SK-N-MC (cell line): Measurements from ENCODE around the gene HORMAD2.

Source experiments
- DNase-seq: peaks from one replicate; pipeline ENCODE4 v3.0.0-alpha.2; 2011; ENCODE audit warnings: low read depth, low spot score
- H3K27ac ChIP-seq: fragments of 200-600 bp; sonication (generic); 2 replicates; pipeline ENCODE4 v1.5.1; 2016; ENCODE audit warnings: mixed run types
- H3K36me3 ChIP-seq: fragments of 200-600 bp; sonication (generic); 2 replicates; pipeline ENCODE4 v1.6.1; 2017; ENCODE audit warnings: antibody characterized with exemption, low read length, mixed read lengths; ENCODE audit not compliant: insufficient read depth
- H3K4me3 ChIP-seq: fragments of 200-600 bp; sonication (generic); 2 replicates; pipeline ENCODE4 v1.5.1; 2016
- H3K9ac ChIP-seq: fragments of 200-600 bp; sonication (generic); 2 replicates; pipeline ENCODE4 v1.8.0; 2017; ENCODE audit warnings: mixed run types, mixed read lengths; ENCODE audit not compliant: insufficient read length
- H3K9me3 ChIP-seq: fragments of 200-600 bp; sonication (generic); 2 replicates; pipeline ENCODE4 v1.6.1; 2017; ENCODE audit warnings: low read depth, mild to moderate bottlenecking, antibody characterized with exemption, low read length, moderate library complexity, mixed read lengths
- EZH2 ChIP-seq: fragments of 200-600 bp; sonication (generic); IDR thresholded peaks from one replicate; pipeline ENCODE4 v1.6.1; 2017; ENCODE audit warnings: antibody characterized with exemption
- FOXP2 ChIP-seq: optimal IDR thresholded peaks from 2 replicates; pipeline ENCODE3; 2011; ENCODE audit warnings: mild to moderate bottlenecking, moderate library complexity; ENCODE audit not compliant: insufficient read depth; ENCODE audit errors: extremely low read length, control extremely low read depth
- POLR2AphosphoS5 ChIP-seq: IDR thresholded peaks from 2 replicates; pipeline ENCODE4 v1.6.1; 2012; ENCODE audit warnings: mild to moderate bottlenecking, low read depth, low read length, borderline replicate concordance

Gene HORMAD2

GRCh38 chr22:30159561-30160353 lies 79.5 kb downstream of the HORMAD2 start:
- 0 out of 2 replicates have a peak overlapping the region, but pooled peaks have one; percentile 19 for H3K4me3 ChIP-seq
- no peaks in the 10 kb centered on the region for H3K9me3 ChIP-seq
- TF ChIP-seq POLR2AphosphoS5 = no peak
- TF ChIP-seq EZH2 = no peak
- no peak for TF ChIP-seq FOXP2
- H3K9ac ChIP-seq = no peak overlapping the region
- no peaks in the 10 kb centered on the region for H3K36me3 ChIP-seq
- peak; percentile 8 for DNase-seq
- H3K27ac ChIP-seq = peak overlapping the region; percentile 54; the same call in 1 of the 2 replicates

GRCh38 chr22:30161051-30161469 lies 80.8 kb downstream of the HORMAD2 start:
- TF ChIP-seq POLR2AphosphoS5 (no peak), FOXP2 (no peak), EZH2 (no peak)
- Histone ChIP-seq H3K27ac (peak overlapping the region; percentile 58), H3K9ac (no peak overlapping the region), H3K9me3 (no peaks in the 10 kb centered on the region), H3K36me3 (no peaks in the 10 kb centered on the region), H3K4me3 (no peak overlapping the region)
- no peak for DNase-seq

- no peak for DNase-seq
- no peak overlapping the region for H3K9ac ChIP-seq
- no peaks in the 10 kb centered on the region for H3K36me3 ChIP-seq
- TF ChIP-seq FOXP2 = no peak
- no peak for TF ChIP-seq EZH2
- no peak for TF ChIP-seq POLR2AphosphoS5
- H3K27ac ChIP-seq = no peak overlapping the region
- H3K9me3 ChIP-seq = no peaks in the 10 kb centered on the region
- H3K4me3 ChIP-seq = no peak overlapping the region
Observed at GRCh38 chr22:30167296-30167695, 87.0 kb downstream of the HORMAD2 start.

- no peak overlapping the region for H3K27ac ChIP-seq
- H3K9ac ChIP-seq = no peak overlapping the region
- no peak overlapping the region for H3K4me3 ChIP-seq
- TF ChIP-seq FOXP2 (no peak), EZH2 (no peak), POLR2AphosphoS5 (no peak)
- H3K9me3 ChIP-seq = no peaks in the 10 kb centered on the region
- DNase-seq = no peak
- no peaks in the 10 kb centered on the region for H3K36me3 ChIP-seq
Observed at GRCh38 chr22:30167734-30168133, 87.5 kb downstream of the HORMAD2 start.

- H3K9ac ChIP-seq = no peak overlapping the region
- no peak for TF ChIP-seq POLR2AphosphoS5
- no peak for TF ChIP-seq EZH2
- TF ChIP-seq FOXP2 = no peak
- no peak overlapping the region for H3K27ac ChIP-seq
- no peak overlapping the region for H3K4me3 ChIP-seq
- no peaks in the 10 kb centered on the region for H3K9me3 ChIP-seq
- DNase-seq = no peak
- no peaks in the 10 kb centered on the region for H3K36me3 ChIP-seq
Observed at GRCh38 chr22:30169002-30169401, 88.7 kb downstream of the HORMAD2 start.

GRCh38 chr22:30170129-30170528 lies 89.9 kb downstream of the HORMAD2 start:
- H3K9ac ChIP-seq = no peak overlapping the region
- DNase-seq = no peak
- H3K36me3 ChIP-seq = no peaks in the 10 kb centered on the region
- H3K9me3 ChIP-seq = no peaks in the 10 kb centered on the region
- no peak overlapping the region for H3K27ac ChIP-seq
- H3K4me3 ChIP-seq = no peak overlapping the region
- TF ChIP-seq FOXP2 (no peak), POLR2AphosphoS5 (no peak), EZH2 (no peak)

GRCh38 chr22:30171008-30171407 lies 90.7 kb downstream of the HORMAD2 start:
- TF ChIP-seq FOXP2 (no peak), EZH2 (no peak), POLR2AphosphoS5 (no peak)
- H3K9me3 ChIP-seq = no peaks in the 10 kb centered on the region

GRCh38 chr22:30175690-30176288 lies 95.5 kb downstream of the HORMAD2 start:
- no peak for DNase-seq
- no peaks in the 10 kb centered on the region for H3K36me3 ChIP-seq
- H3K9me3 ChIP-seq = no peaks in the 10 kb centered on the region
- TF ChIP-seq EZH2 (no peak), POLR2AphosphoS5 (no peak), FOXP2 (no peak)
- H3K27ac ChIP-seq = no peak overlapping the region
- H3K9ac ChIP-seq = no peak overlapping the region
- H3K4me3 ChIP-seq = no peak overlapping the region

More at GRCh38 chr22:30171008-30171407, 90.7 kb downstream of the HORMAD2 start:
- H3K27ac ChIP-seq = no peak overlapping the region
- no peak overlapping the region for H3K4me3 ChIP-seq
- no peak for DNase-seq
- H3K9ac ChIP-seq = no peak overlapping the region
- H3K36me3 ChIP-seq = no peaks in the 10 kb centered on the region
